HepG2 (cell line): Measurements from ENCODE around the gene PERCC1. TPM values are rescaled to one million over a fixed set of nuclear protein-coding genes. Genes with fewer than 3 reads are reported as not detected.

Source experiments
- ATAC-seq: fragments of 200-7000 bp; cut with Tn5 transposase; 3 replicates; pipeline ENCODE4 v1.9.1; 2020; ENCODE audit warnings: mild to moderate bottlenecking, moderate library complexity
- BruUV-seq: library from RNA; stranded (reverse); fragments of 400-500 nt; replicated peaks from 2 replicates; lab custom pipeline; 2021; lab: Mats Ljungman, UMichigan
- CTCF ChIA-PET: fragments of 300-600 bp; formaldehyde crosslinking; extraction: SDS; loops from one replicate; lab custom pipeline; 2021; ENCODE audit warnings: low total read pairs, inconsistent platforms, low intra/inter-chr PET ratio; lab: Yijun Ruan, JAX
- POLR2A ChIA-PET: fragments of 350-600 bp; sonication (Branson Sonifier 250); formaldehyde crosslinking; loops from one replicate; lab custom pipeline; 2020; ENCODE audit warnings: antibody characterized with exemption, inconsistent platforms; lab: Yijun Ruan, JAX
- DNase-seq: peaks from one replicate; pipeline ENCODE4 v3.0.0-alpha.2; 2015; ENCODE audit warnings: low spot score
- FAIRE-seq: peaks from 3 replicates; lab custom pipeline; 2011; peaks lifted over from hg19 to GRCh38; lab: Jason Lieb, UNC
- H2AFZ ChIP-seq: one replicate; pipeline ENCODE4 v1.6.1; 2011; ENCODE audit warnings: low read length, inconsistent platforms
- H3K27ac ChIP-seq: fragments of 300-600 bp; 3 replicates; pipeline ENCODE4 v1.8.0; 2011; ENCODE audit warnings: mixed run types, mild to moderate bottlenecking, mixed read lengths, low read length, inconsistent platforms; ENCODE audit not compliant: insufficient read depth; ENCODE audit errors: extremely low read length
- H3K27me3 ChIP-seq, 2 experiments: fragments of 200-600 bp in 1 of 2; 2 replicates in 1 of 2; 3 replicates in 1 of 2; pipeline versions ENCODE4 v1.6.0 to v1.8.0; 2011; ENCODE audit warnings: low read length in 2 of 2, mild to moderate bottlenecking in 2 of 2, moderate library complexity in 2 of 2, inconsistent platforms in 1 of 2; ENCODE audit not compliant: insufficient read depth in 2 of 2, control insufficient read depth in 1 of 2
- H3K36me3 ChIP-seq, 2 experiments: fragments of 200-600 bp in 1 of 2; replicated peaks in 1 of 2; 2 replicates in 1 of 2; 3 replicates in 1 of 2; pipeline versions ENCODE4 v1.5.1 to v1.8.0; 2011; ENCODE audit warnings: low read length in 2 of 2, inconsistent platforms in 1 of 2; ENCODE audit not compliant: insufficient read depth in 2 of 2, control insufficient read depth in 1 of 2
- H3K4me1 ChIP-seq: 2 replicates; pipeline ENCODE4 v1.5.1; 2012; ENCODE audit warnings: low read length, inconsistent platforms; ENCODE audit not compliant: insufficient read depth
- H3K4me2 ChIP-seq: 2 replicates; pipeline ENCODE4 v1.6.0; 2011; ENCODE audit warnings: low read depth, low read length, inconsistent platforms
- H3K4me3 ChIP-seq, 3 experiments: fragments of 200-600 bp in 1 of 3; sonication (generic), shearing (Covaris generic) in 1 of 3; replicated peaks in 1 of 3; 2 replicates each; pipeline ENCODE4 v1.5.1; 2011 to 2016; ENCODE audit warnings: low read length in 3 of 3, inconsistent platforms in 2 of 3, low read depth in 2 of 3, mild to moderate bottlenecking in 2 of 3, control low read depth in 1 of 3, mixed read lengths in 1 of 3; ENCODE audit not compliant: insufficient read depth in 1 of 3
- H3K79me2 ChIP-seq: one replicate; pipeline ENCODE4 v1.6.1; 2011; ENCODE audit warnings: low read length, inconsistent platforms; ENCODE audit not compliant: insufficient read depth
- H3K9ac ChIP-seq: 2 replicates; pipeline ENCODE4 v1.6.0; 2011; ENCODE audit warnings: mild to moderate bottlenecking, low read depth, low read length, inconsistent platforms; ENCODE audit not compliant: insufficient read depth
- H3K9me3 ChIP-seq: 2 replicates; pipeline ENCODE4 v1.5.1; 2012; ENCODE audit warnings: mild to moderate bottlenecking, low read length
- H4K20me1 ChIP-seq: 2 replicates; pipeline ENCODE4 v1.6.0; 2011; ENCODE audit warnings: inconsistent platforms, mild to moderate bottlenecking, low read length, moderate library complexity; ENCODE audit not compliant: insufficient read depth
- ATM ChIP-seq: fragments of 450-650 bp; IDR thresholded peaks from 2 replicates; pipeline ENCODE4 v1.7.1; 2017; ENCODE audit warnings: mild to moderate bottlenecking, borderline replicate concordance
- GRHL1 ChIP-seq: sonication (generic); formaldehyde crosslinking; conservative IDR thresholded peaks from 2 replicates; pipeline ENCODE4 v1.8.0; 2022; ENCODE audit warnings: missing genetic modification reagents
- HINFP ChIP-seq: sonication (generic); formaldehyde crosslinking; IDR thresholded peaks from 2 replicates; pipeline ENCODE4 v1.4.0; 2020; ENCODE audit warnings: low read depth, mild to moderate bottlenecking, missing genetic modification reagents
- HMG20B ChIP-seq: conservative IDR thresholded peaks from 2 replicates; pipeline ENCODE4 v1.6.1; 2016; ENCODE audit warnings: missing genetic modification reagents, missing compliant biosample characterization
- MIXL1 ChIP-seq: IDR thresholded peaks from 2 replicates; pipeline ENCODE4 v1.6.1; 2016
- NCOA2 ChIP-seq: sonication (generic); formaldehyde crosslinking; IDR thresholded peaks from 2 replicates; pipeline ENCODE4 v1.8.0; 2022; ENCODE audit warnings: inconsistent platforms
- REXO4 ChIP-seq: sonication (generic); formaldehyde crosslinking; IDR thresholded peaks from 2 replicates; pipeline ENCODE4 v1.8.0; 2022; ENCODE audit warnings: missing genetic modification reagents, mild to moderate bottlenecking, borderline replicate concordance
- SIX4 ChIP-seq: sonication (generic); formaldehyde crosslinking; IDR thresholded peaks from 2 replicates; pipeline ENCODE4 v1.4.0; 2020; ENCODE audit warnings: missing genetic modification reagents
- TOE1 ChIP-seq: sonication (generic); formaldehyde crosslinking; IDR thresholded peaks from 2 replicates; pipeline ENCODE4 v1.4.0; 2020; ENCODE audit warnings: mild to moderate bottlenecking, missing genetic modification reagents
- U2AF1 ChIP-seq: fragments of 200-400 bp; formaldehyde crosslinking; optimal IDR thresholded peaks from 2 replicates; pipeline ENCODE3; 2017; ENCODE audit warnings: mild to moderate bottlenecking, low read depth, low read length
- ZNF235 ChIP-seq: sonication (generic); formaldehyde crosslinking; IDR thresholded peaks from 2 replicates; pipeline ENCODE4 v1.8.1; 2023; ENCODE audit warnings: mild to moderate bottlenecking, missing genetic modification reagents, borderline replicate concordance
- ZNF7 ChIP-seq: IDR thresholded peaks from 2 replicates; pipeline ENCODE4 v1.6.1; 2016; ENCODE audit warnings: missing biosample characterization, missing genetic modification reagents
- ZNF775 ChIP-seq: sonication (generic); formaldehyde crosslinking; IDR thresholded peaks from 2 replicates; pipeline ENCODE4 v1.4.0; 2020; ENCODE audit warnings: missing genetic modification reagents, mild to moderate bottlenecking, moderate library complexity, borderline replicate concordance
- ZNF782 ChIP-seq: sonication (generic); formaldehyde crosslinking; IDR thresholded peaks from 2 replicates; pipeline ENCODE4 v1.4.0; 2020; ENCODE audit warnings: missing genetic modification reagents, mild to moderate bottlenecking, borderline replicate concordance
- WGBS: methylation state at CpG from one replicate; pipeline ENCODE4 v1.1.6; 2017; ENCODE audit warnings: low lambda C conversion rate; 5-methylcytosine and 5-hydroxymethylcytosine counted together
- in situ Hi-C: cut with HindIII; loops from 2 replicates; pipeline ENCODE4 v1.10.0; 2017; ENCODE audit warnings: low pct_unique_long_range_greater_than_20kb; ENCODE audit not compliant: extremely low pct_ligation_motif_present
- intact Hi-C: fragments of 100-400 bp; cut with micrococcal nuclease; formaldehyde crosslinking; loops from one replicate; pipeline ENCODE4 v1.10.0; 2022; ENCODE audit not compliant: unreplicated experiment
- polyA plus RNA-seq, 8 experiments: library from polyadenylated mRNA; depleted of rRNA in 3 of 8; stranded (reverse) in 7 of 8; unstranded in 1 of 8; fragments of >200 nt; fragmentation: Illumina TruSeq in 4 of 8; extraction: Trizol in 4 of 8; gene quantifications; 2 replicates each; pipeline versions ENCODE4 v1.2.1 to v1.2.3, GENCODE V29; 2011 to 2016; ENCODE audit warnings: low read depth in 4 of 8, missing spikeins in 1 of 8, mixed read lengths in 1 of 8; ENCODE audit not compliant: insufficient read depth in 1 of 8
- total RNA-seq, 5 experiments: library from RNA; depleted of rRNA; stranded (reverse); fragments of >200 nt; fragmentation: Illumina TruSeq; extraction: Trizol; gene quantifications; 2 replicates each; pipeline ENCODE4 v1.2.3, GENCODE V29; 2016; ENCODE audit warnings: low read depth in 1 of 5
- TF ChIP-seq, protein P1 (sequence below): sonication (generic); formaldehyde crosslinking; IDR thresholded peaks from 2 replicates; pipeline ENCODE4 v1.8.1; 2023; ENCODE audit warnings: missing genetic modification reagents, mild to moderate bottlenecking, borderline replicate concordance
- TF ChIP-seq, protein P2 (sequence below): sonication (generic); formaldehyde crosslinking; IDR thresholded peaks from 2 replicates; pipeline ENCODE4 v1.5.0; 2020; ENCODE audit warnings: mild to moderate bottlenecking, missing genetic modification reagents, borderline replicate concordance
- TF ChIP-seq, protein P3 (sequence below): IDR thresholded peaks from 2 replicates; pipeline ENCODE4 v1.6.1; 2018; ENCODE audit warnings: missing genetic modification reagents

Gene PERCC1
- total and polyA plus RNA-seq, 2 of the 13 experiments (the other 11 are each of a cell fraction or from before 2014, with no cell fraction given) = 0.15 TPM; not detected in 1

DNA sequence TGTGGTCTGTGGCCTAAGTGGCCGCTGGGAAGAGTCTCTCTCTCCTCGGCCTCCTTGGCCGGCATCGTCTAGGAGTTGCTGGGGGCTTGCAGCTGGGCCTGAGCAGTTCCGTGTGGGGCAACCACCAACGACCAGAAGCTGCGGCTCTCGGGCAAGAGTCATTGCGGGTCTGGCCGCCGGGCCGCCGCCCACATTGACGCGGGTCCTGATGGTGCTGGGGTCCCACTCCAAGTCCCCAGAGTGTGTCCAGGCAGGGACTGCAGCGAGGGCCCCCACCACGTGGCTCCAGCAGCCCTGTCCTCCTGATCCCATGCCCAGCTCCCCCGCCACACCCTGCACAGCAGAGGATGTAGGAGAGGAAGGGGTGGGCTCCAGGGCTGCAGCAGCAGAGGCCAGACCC lies 47.3 kb upstream of the PERCC1 start:
- Histone ChIP-seq H3K9me3 (no peaks in the 10 kb centered on the region), H4K20me1 (peaks cover 3% of the 10 kb centered on the region), H3K27ac (no peak overlapping the region), H3K9ac (no peak overlapping the region), H3K4me1 (peaks cover 9% of the 10 kb centered on the region), H3K4me2 (no peak overlapping the region), H3K79me2 (peaks cover 3% of the 10 kb centered on the region), H3K36me3 (peaks cover 0 to 5% of the 10 kb centered on the region in 2 experiments; a peak in 2 of 5 replicates), H2AFZ (no peak overlapping the region), H3K27me3 (no peaks in the 10 kb centered on the region), H3K4me3 (no peak overlapping the region)
- ATAC-seq (no peak), DNase-seq (no peak), FAIRE-seq (no peak)
- BruUV-seq = no TSS peak
- in situ Hi-C loops = no loop called here
- TF ChIP-seq ZNF775 (no peak), REXO4 (CRISPR knock-in tag) (no peak), NCOA2 (CRISPR knock-in tag) (no peak), ZNF7 (CRISPR knock-in tag) (no peak), ATM (no peak), U2AF1 (no peak), SIX4 (no peak), ZNF235 (CRISPR knock-in tag) (no peak), HINFP (no peak), TOE1 (no peak), ZNF782 (no peak), GRHL1 (CRISPR knock-in tag) (no peak), HMG20B (CRISPR knock-in tag) (no peak), MIXL1 (CRISPR knock-in tag) (no peak)
- TF ChIP-seq, protein P1, sequence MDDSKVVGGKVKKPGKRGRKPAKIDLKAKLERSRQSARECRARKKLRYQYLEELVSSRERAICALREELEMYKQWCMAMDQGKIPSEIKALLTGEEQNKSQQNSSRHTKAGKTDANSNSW (CRISPR knock-in tag) = no peak
- TF ChIP-seq, protein P2, sequence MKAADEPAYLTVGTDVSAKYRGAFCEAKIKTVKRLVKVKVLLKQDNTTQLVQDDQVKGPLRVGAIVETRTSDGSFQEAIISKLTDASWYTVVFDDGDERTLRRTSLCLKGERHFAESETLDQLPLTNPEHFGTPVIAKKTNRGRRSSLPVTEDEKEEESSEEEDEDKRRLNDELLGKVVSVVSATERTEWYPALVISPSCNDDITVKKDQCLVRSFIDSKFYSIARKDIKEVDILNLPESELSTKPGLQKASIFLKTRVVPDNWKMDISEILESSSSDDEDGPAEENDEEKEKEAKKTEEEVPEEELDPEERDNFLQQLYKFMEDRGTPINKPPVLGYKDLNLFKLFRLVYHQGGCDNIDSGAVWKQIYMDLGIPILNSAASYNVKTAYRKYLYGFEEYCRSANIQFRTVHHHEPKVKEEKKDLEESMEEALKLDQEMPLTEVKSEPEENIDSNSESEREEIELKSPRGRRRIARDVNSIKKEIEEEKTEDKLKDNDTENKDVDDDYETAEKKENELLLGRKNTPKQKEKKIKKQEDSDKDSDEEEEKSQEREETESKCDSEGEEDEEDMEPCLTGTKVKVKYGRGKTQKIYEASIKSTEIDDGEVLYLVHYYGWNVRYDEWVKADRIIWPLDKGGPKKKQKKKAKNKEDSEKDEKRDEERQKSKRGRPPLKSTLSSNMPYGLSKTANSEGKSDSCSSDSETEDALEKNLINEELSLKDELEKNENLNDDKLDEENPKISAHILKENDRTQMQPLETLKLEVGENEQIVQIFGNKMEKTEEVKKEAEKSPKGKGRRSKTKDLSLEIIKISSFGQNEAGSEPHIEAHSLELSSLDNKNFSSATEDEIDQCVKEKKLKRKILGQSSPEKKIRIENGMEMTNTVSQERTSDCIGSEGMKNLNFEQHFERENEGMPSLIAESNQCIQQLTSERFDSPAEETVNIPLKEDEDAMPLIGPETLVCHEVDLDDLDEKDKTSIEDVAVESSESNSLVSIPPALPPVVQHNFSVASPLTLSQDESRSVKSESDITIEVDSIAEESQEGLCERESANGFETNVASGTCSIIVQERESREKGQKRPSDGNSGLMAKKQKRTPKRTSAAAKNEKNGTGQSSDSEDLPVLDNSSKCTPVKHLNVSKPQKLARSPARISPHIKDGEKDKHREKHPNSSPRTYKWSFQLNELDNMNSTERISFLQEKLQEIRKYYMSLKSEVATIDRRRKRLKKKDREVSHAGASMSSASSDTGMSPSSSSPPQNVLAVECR (CRISPR knock-in tag) = no peak
- TF ChIP-seq, protein P3, sequence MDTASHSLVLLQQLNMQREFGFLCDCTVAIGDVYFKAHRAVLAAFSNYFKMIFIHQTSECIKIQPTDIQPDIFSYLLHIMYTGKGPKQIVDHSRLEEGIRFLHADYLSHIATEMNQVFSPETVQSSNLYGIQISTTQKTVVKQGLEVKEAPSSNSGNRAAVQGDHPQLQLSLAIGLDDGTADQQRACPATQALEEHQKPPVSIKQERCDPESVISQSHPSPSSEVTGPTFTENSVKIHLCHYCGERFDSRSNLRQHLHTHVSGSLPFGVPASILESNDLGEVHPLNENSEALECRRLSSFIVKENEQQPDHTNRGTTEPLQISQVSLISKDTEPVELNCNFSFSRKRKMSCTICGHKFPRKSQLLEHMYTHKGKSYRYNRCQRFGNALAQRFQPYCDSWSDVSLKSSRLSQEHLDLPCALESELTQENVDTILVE (CRISPR knock-in tag) = no peak
- WGBS = 95% methylated on average over 4 of the region's 18 CpGs
- intact Hi-C loops = no loop called here
- CTCF ChIA-PET = no interaction called here
- POLR2A ChIA-PET = no interaction called here
